Mammary epithelial cell (primary cell): ENCODE measurements around the gene FMNL2.

Experiments used
- CTCF ChIP-seq, 2 donors: IDR thresholded peaks in 1 of 2; conservative IDR thresholded peaks in 1 of 2; 2 replicates each; pipeline ENCODE4 v1.5.1; 2011 to 2012; ENCODE audit warnings: inconsistent platforms in 2 of 2, low read length in 2 of 2, mild to moderate bottlenecking in 2 of 2, control low read depth in 1 of 2, low read depth in 1 of 2; ENCODE audit not compliant: insufficient read depth in 1 of 2; ENCODE audit errors: extremely low read depth in 1 of 2
- EZH2 ChIP-seq: IDR thresholded peaks from 2 replicates; pipeline ENCODE4 v1.6.1; 2012; ENCODE audit warnings: low read length, inconsistent platforms, borderline replicate concordance

- TF ChIP-seq CTCF (conservative IDR thresholded peaks at IDR 0.05 in 1 of 2, IDR thresholded peaks at IDR 0.05 in 1 of 2; ENCODE audit: extremely low read depth in 1 of 2, insufficient read depth in 1 of 2, low read depth in 1 of 2, low read length in 2 of 2) (no peak), EZH2 (no peak)
Measured at GRCh38 chr2:152445791-152446201, 110.8 kb downstream of the FMNL2 start.
